HG02943 (cell line): Measurements from ENCODE around the gene TAL1.
A peak's percentile ranks its signal among the peaks of the same experiment; 100 is the strongest.

Experiments used
- ATAC-seq: cut with Tn5 transposase; IDR thresholded peaks from one replicate; pipeline ENCODE4 v1.9.1; 2021; ENCODE audit warnings: mild to moderate bottlenecking, low read depth, moderate library complexity; ENCODE audit not compliant: unreplicated experiment

The TAL1 gene

GRCh38 chr1:47189844-47190508, 42.0 kb downstream of the TAL1 start, which contains the start of gene PDZK1IP1:
Gene PDZK1IP1 (minus strand): TSS chr1:47190036. CDS start chr1:47189932, 104 bp downstream.
- ATAC-seq, result no peak

GRCh38 chr1:47188791-47189785, 42.9 kb downstream of the TAL1 start:
- ATAC-seq, result no peak

GRCh38 chr1:47187926-47188250, 44.1 kb downstream of the TAL1 start:
- no peak for ATAC-seq

GRCh38 chr1:47187231-47187925, 44.6 kb downstream of the TAL1 start:
- ATAC-seq, result no peak

- no peak for ATAC-seq
Observed at GRCh38 chr1:47186267-47187185, 45.5 kb downstream of the TAL1 start.

GRCh38 chr1:47184822-47185677, 47.0 kb downstream of the TAL1 start:
- ATAC-seq, result no peak

GRCh38 chr1:47184090-47184821, 47.8 kb downstream of the TAL1 start:
- ATAC-seq, result no peak

GRCh38 chr1:47183308-47184089, 48.5 kb downstream of the TAL1 start:
- no peak for ATAC-seq

- ATAC-seq, result no peak
Observed at GRCh38 chr1:47182676-47183235, 49.3 kb downstream of the TAL1 start.

GRCh38 chr1:47181955-47182675, 49.9 kb downstream of the TAL1 start:
- no peak for ATAC-seq

- ATAC-seq, result no peak
Observed at GRCh38 chr1:47181095-47181954, 50.7 kb downstream of the TAL1 start.

- ATAC-seq, result no peak
Observed at GRCh38 chr1:47180603-47181094, 51.4 kb downstream of the TAL1 start.

GRCh38 chr1:47179988-47180563, 51.9 kb downstream of the TAL1 start:
- ATAC-seq, result no peak

- ATAC-seq, result peak; percentile 80
Observed at GRCh38 chr1:47179017-47179987, 52.7 kb downstream of the TAL1 start.
